ENCODE data around the gene CIAO3.

CIAO3 gene

DNA sequence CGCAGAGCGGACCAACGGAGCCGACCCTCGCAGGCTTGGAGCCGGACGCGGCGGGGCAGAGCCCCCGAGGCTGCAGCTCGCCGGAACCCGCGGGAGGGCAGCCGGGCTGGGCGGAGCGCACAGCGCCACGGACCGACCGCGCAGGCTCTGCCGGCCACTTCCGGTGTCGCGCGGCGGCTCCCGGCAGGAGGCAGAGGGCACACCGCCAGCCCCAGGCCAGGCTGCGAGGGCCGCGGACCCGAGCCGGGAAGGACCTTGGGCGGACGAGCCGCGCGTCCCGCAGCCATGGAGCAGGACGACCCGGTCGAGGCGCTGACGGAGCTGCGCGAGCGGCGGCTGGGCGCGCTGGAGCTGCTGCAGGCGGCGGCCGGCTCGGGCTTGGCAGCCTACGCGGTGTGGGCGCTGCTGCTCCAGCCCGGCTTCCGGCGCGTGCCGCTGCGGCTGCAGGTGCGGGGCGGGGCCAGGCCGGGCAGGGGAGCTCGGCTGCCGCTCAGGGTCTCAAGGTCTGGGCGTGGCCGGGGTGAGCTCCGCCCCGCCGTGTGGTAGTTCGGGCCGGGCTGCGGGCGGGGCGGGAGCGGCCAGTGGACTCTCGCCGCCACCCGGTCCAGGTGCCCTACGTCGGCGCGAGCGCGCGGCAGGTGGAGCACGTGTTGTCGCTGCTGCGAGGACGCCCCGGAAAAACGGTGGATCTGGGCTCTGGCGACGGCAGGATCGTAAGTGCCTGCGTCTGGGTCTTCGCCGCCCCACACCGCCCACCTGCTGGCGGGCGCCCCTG, 19.6 kb downstream of the CIAO3 start, which contains the start of gene ANTKMT:
Gene ANTKMT, plus strand, starts transcription at position 157 of the 775 bp plus-strand sequence. Its CDS starts 129 bp downstream, at position 286.
- peak within 1 kb of the TSS; percentile 98 for H3K27ac ChIP-seq
- no peak for TF ChIP-seq ZFX (IDR thresholded peaks at IDR 0.05; ENCODE audit: borderline replicate concordance)
- TF ChIP-seq, protein P1, sequence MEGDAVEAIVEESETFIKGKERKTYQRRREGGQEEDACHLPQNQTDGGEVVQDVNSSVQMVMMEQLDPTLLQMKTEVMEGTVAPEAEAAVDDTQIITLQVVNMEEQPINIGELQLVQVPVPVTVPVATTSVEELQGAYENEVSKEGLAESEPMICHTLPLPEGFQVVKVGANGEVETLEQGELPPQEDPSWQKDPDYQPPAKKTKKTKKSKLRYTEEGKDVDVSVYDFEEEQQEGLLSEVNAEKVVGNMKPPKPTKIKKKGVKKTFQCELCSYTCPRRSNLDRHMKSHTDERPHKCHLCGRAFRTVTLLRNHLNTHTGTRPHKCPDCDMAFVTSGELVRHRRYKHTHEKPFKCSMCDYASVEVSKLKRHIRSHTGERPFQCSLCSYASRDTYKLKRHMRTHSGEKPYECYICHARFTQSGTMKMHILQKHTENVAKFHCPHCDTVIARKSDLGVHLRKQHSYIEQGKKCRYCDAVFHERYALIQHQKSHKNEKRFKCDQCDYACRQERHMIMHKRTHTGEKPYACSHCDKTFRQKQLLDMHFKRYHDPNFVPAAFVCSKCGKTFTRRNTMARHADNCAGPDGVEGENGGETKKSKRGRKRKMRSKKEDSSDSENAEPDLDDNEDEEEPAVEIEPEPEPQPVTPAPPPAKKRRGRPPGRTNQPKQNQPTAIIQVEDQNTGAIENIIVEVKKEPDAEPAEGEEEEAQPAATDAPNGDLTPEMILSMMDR (IDR thresholded peaks at IDR 0.05), result peak; percentile 6; the same call in 1 of the 2 replicates

DNA sequence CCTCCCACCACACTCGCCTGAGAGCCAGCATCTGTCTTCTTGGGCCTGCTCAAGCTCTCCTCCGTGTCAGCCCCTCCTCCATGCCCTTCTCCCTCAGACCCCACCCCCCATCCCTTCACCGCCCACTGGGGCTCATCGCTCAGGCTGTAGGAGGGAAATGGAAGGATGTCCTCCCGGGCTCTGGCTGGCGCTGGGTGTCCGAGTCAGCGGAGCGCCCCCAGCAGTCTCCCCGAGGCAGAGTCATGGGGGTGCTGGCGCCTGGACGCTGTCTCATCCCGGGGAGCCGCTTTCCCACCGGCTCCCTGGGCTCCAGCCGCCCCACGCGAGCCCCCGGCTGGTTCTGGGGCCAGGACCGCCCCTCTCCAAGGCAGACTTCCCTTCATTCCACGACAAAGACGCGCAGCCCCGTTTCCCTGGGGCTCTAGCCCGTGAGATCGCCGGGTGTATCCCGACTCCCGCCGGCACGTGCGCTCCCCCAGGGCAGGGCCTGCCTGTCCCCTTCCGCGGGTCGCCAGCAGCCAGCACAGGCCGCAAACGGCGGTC, 20.3 kb downstream of the CIAO3 start:
- no peak for TF ChIP-seq ZFX (IDR thresholded peaks at IDR 0.05; ENCODE audit: borderline replicate concordance)
- TF ChIP-seq, protein P1 (IDR thresholded peaks at IDR 0.05), result no peak

DNA sequence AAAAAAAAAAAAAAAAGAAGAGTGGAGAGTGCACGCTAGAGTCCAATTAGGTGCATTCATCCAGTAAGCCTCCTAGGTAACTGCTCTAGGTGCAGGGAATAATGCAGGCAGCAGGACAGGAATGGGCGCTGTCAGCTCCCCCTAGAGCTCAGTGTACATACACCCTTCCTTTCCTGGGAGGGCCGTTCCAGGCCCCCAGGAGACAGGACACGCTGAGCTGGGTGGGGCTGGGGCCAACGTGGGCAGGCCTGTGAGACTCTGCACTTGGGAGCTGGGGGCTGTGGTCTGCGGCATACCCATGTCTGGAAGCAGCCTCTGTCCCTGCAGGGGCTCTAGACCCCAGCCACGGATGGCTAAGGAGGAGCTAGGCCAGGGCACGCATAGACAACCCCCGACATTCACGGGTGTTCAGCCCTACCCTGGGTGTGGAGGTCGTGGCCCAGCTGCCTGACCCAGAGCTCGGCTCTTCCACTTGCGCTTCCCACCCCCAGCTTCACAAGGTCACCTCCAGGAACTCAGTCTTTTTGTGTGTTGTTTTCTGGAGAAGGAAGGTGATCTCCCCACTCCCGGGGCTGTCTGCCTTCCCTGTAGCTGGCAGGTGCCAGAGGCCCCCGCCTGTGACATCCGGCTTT, 20.9 kb downstream of the CIAO3 start:
- H3K27ac ChIP-seq, result peak overlapping the region; percentile 98
- TF ChIP-seq ZFX (IDR thresholded peaks at IDR 0.05; ENCODE audit: borderline replicate concordance), result no peak
- TF ChIP-seq, protein P1 (IDR thresholded peaks at IDR 0.05), result peak; percentile 38; the same call in 1 of the 2 replicates

More for the DNA sequence above, 20.3 kb downstream of the CIAO3 start:
- H3K27ac ChIP-seq, result peak overlapping the region; percentile 98

DNA sequence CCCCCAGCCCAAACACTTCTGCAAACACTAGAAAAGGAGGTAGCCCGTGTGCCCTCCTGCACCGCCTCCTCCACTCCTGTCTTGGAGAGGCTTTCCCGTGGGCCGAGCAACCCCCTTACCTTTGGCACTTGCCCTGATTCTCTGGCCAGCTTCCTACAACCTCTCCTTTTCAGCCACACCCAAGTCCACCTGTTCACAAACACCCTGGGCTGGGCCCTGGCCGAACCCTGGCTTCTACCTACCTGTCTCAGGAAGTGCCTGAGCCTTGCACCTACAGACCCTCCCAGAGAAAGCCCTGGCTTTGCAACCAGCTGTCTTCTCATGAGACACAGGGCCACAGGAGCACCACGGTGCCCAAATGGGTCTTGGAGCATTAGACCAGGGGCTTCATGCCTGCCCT, 21.9 kb downstream of the CIAO3 start:
- H3K27ac ChIP-seq, result peak overlapping the region; percentile 98
- TF ChIP-seq, protein P1 (IDR thresholded peaks at IDR 0.05), result no peak

DNA sequence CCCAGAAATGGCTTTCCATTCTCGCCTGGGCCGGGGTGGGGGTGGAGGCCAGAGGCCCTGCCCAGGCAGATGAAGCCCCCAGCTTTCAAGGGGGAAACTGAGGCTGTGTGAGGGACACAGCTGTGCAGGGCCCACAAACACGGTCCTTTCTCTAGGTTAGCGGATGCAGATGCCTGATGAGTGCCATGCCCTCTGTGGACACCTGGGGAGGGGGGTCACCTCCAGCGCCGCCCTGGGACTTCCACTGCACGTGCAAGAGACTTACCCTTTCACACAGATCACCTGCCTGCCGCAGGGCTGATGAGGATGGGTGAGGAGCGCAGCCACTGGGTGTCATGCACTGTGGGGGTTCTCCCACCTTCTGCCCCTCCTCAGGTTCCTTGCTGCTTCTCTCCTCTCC, 22.4 kb downstream of the CIAO3 start:
- no peak for TF ChIP-seq ZFX (IDR thresholded peaks at IDR 0.05; ENCODE audit: borderline replicate concordance)
- H3K27ac ChIP-seq, result peak overlapping the region; percentile 98

DNA sequence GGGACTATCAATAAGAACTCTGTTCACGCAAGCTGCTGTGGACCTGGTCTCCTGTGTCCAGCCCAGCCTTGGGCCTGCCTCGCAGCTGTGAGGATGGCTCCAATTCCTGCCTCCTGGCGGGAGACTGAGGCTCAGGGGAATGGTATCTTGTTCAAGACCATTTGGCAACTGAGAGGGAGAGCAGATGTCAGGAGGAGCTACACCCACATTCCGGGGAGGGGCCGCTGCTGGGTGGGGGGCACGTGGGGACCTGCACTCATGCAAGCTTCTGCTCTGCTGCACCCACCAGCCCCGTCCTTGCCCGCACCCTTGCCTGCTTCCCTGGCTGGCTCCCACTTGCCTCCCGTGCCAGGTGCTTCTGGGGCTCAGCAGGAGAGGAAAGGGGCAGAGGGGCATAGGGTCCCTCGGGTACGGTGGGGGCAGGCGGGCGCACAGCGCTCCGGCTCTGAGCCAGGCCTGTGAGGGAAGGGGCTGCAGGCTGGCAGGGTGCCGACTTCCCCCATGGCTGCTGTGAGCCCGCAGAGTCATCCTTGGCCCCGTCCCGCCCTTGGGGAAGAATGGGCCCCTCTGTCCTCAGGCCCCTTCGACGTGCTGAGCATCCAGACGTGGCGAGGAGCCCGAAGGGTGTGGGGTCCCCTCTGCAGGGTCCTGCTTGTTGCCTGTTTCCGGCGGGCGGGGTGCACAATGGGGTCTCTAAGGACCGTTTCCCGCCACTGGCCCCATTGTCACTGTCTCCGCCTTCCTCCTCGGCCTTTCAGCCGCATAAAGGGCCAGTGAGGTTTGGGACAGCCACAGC, 23.1 kb downstream of the CIAO3 start:
- H3K27ac ChIP-seq, result peak overlapping the region; percentile 98
- TF ChIP-seq ZFX (IDR thresholded peaks at IDR 0.05; ENCODE audit: borderline replicate concordance), result no peak
- TF ChIP-seq, protein P1 (IDR thresholded peaks at IDR 0.05), result no peak

DNA sequence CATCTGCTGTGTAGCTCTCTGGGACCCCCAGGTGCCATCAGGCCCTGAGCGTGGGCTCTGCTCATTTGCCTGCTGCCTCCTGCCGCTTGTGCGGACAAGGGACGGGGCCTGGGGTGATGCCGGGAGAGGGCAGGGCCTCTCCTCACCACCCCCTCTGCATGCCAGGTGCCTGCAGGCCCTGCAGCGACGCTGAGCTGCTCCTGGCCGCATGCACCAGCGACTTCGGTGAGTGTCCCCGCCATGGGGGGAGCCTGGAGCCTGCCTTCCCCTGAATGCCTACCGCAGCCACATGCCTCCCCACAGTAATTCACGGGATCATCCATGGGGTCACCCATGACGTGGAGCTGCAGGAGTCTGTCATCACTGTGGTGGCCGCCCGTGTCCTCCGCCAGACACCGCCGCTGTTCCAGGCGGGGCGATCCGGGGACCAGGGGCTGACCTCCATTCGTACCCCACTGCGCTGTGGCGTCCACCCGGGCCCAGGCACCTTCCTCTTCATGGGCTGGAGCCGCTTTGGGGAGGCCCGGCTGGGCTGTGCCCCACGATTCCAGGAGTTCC, 23.9 kb downstream of the CIAO3 start:
- peak overlapping the region; percentile 98 for H3K27ac ChIP-seq
- TF ChIP-seq ZFX (IDR thresholded peaks at IDR 0.05; ENCODE audit: borderline replicate concordance), result no peak
- TF ChIP-seq, protein P1 (IDR thresholded peaks at IDR 0.05), result no peak

Data from 22Rv1 (cell line).